Mucosa of stomach (tissue), 1 donor: ENCODE data around the gene GAS5.

Experiments
- H3K27me3 ChIP-seq: one replicate; pipeline ENCODE4 v1.7.0; 2013; ENCODE audit warnings: mild to moderate bottlenecking, low read length; ENCODE audit not compliant: control insufficient read depth, insufficient read depth
- H3K36me3 ChIP-seq: one replicate; pipeline ENCODE4 v1.7.0; 2013; ENCODE audit warnings: low read length; ENCODE audit not compliant: control insufficient read depth, insufficient read depth
- H3K4me1 ChIP-seq: one replicate; pipeline ENCODE4 v1.7.0; 2013; ENCODE audit warnings: mild to moderate bottlenecking, low read length; ENCODE audit not compliant: control insufficient read depth, insufficient read depth
- H3K4me3 ChIP-seq: one replicate; pipeline ENCODE4 v1.7.0; 2013; ENCODE audit warnings: low read length
- H3K9ac ChIP-seq: one replicate; pipeline ENCODE4 v1.7.0; 2013; ENCODE audit warnings: mild to moderate bottlenecking, low read length, moderate library complexity
- H3K9me3 ChIP-seq: one replicate; pipeline ENCODE4 v1.7.0; 2013; ENCODE audit warnings: mild to moderate bottlenecking, low read length, moderate library complexity; ENCODE audit not compliant: control insufficient read depth
- donor health status: Pancreatic carcinoma.

The GAS5 gene

DNA sequence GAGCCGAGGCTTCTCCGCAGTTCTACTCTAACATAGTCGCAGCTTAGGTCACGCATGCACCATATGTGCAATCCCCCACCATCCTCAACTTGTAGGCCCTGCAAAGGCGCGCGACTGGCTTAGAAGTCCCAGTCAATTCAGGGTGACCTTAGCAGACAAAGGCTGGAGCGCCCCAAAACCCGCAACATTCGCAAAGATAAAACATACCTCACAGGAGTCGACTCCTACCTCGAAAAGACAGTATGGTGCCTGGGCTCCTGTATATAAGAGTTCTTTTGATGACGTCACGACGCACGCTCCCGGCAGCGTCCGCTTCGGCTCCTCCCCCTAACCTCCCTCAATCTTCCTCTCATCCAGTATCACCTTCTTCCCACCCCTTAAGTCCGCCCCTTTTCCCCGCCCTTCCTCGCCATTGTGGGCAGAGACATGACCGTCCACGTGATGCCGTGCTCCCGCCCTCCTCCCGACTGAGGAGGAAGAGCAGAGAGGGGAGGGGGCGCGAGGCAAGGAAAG lies at the start of gene GAS5:
TSS of gene GAS5 (minus strand) at position 237 of the 513 bp plus-strand sequence.
- H3K4me3 ChIP-seq = peak within 1 kb of the TSS; percentile 40
- H3K4me1 ChIP-seq = peaks cover 17% of the 10 kb centered on the region
- H3K27me3 ChIP-seq = no peaks in the 10 kb centered on the region
- H3K9me3 ChIP-seq = no peaks in the 10 kb centered on the region
- peak within 1 kb of the TSS; percentile 83 for H3K9ac ChIP-seq
- H3K36me3 ChIP-seq = peaks cover 6% of the 10 kb centered on the region

GRCh38 chr1:173917149-173917548 lies 49.4 kb upstream of the GAS5 start, which contains the start of gene SERPINC1:
SERPINC1 (minus strand) TSS chr1:173917327; CDS start chr1:173917259, 68 bp downstream.
- no peaks in the 10 kb centered on the region for H3K36me3 ChIP-seq
- no peak within 1 kb of the TSS for H3K9ac ChIP-seq
- no peaks in the 10 kb centered on the region for H3K27me3 ChIP-seq
- no peaks in the 10 kb centered on the region for H3K4me1 ChIP-seq
- no peaks in the 10 kb centered on the region for H3K9me3 ChIP-seq
- no peak within 1 kb of the TSS for H3K4me3 ChIP-seq

- Histone ChIP-seq H3K4me1 (no peaks in the 10 kb centered on the region), H3K27me3 (no peaks in the 10 kb centered on the region), H3K4me3 (no peak overlapping the region), H3K9me3 (no peaks in the 10 kb centered on the region), H3K9ac (no peak overlapping the region), H3K36me3 (no peaks in the 10 kb centered on the region)
Measured at GRCh38 chr1:173916667-173917066, 48.9 kb upstream of the GAS5 start.

- Histone ChIP-seq H3K27me3 (no peaks in the 10 kb centered on the region), H3K4me3 (no peak overlapping the region), H3K9me3 (no peaks in the 10 kb centered on the region), H3K9ac (no peak overlapping the region), H3K4me1 (no peaks in the 10 kb centered on the region), H3K36me3 (no peaks in the 10 kb centered on the region)
Measured at GRCh38 chr1:173915596-173915995, 47.8 kb upstream of the GAS5 start.

- Histone ChIP-seq H3K4me1 (no peaks in the 10 kb centered on the region), H3K9ac (no peak overlapping the region), H3K27me3 (no peaks in the 10 kb centered on the region), H3K9me3 (no peaks in the 10 kb centered on the region), H3K4me3 (no peak overlapping the region), H3K36me3 (no peaks in the 10 kb centered on the region)
Measured at GRCh38 chr1:173914366-173914871, 46.6 kb upstream of the GAS5 start.

- H3K9me3 ChIP-seq = no peaks in the 10 kb centered on the region
- no peaks in the 10 kb centered on the region for H3K4me1 ChIP-seq
- H3K4me3 ChIP-seq = no peak overlapping the region
- H3K27me3 ChIP-seq = no peaks in the 10 kb centered on the region
- no peak overlapping the region for H3K9ac ChIP-seq
- H3K36me3 ChIP-seq = no peaks in the 10 kb centered on the region
Measured at GRCh38 chr1:173913111-173913510, 45.3 kb upstream of the GAS5 start.

DNA sequence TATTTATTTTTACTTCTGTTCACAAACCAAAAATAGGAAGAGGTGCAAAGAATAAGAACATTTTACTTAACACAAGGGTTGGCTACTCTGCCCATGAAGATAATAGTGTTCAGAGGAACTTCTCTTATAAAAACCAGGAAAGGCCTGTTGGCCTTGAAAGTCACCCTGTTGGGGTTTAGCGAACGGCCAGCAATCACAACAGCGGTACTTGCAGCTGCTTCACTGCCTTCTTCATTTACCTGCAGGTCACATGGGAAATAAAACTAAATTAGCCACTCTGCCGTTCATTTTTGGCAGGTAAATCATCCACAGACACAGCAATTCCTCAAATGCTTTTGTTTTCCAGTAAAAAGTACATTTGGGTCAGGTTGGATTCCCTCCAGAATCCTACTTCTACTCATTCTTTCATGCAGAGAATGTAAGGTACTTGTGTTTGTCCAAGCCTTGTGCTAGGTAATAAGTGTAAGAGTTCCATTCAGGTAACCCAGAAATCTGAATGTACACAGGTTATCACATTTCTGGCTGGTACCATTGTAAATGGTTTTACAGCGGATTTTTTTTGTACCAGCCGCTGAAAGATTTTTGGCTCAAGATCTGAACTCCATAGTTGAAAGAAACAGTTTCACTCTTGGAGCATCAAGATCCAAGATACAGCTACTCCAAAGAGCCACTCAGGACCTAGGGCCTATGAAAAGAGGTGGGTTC lies 36.2 kb upstream of the GAS5 start:
- H3K36me3 ChIP-seq = no peaks in the 10 kb centered on the region
- H3K4me3 ChIP-seq = no peak overlapping the region
- no peaks in the 10 kb centered on the region for H3K27me3 ChIP-seq
- peaks cover 9% of the 10 kb centered on the region for H3K4me1 ChIP-seq
- no peaks in the 10 kb centered on the region for H3K9me3 ChIP-seq
- no peak overlapping the region for H3K9ac ChIP-seq

DNA sequence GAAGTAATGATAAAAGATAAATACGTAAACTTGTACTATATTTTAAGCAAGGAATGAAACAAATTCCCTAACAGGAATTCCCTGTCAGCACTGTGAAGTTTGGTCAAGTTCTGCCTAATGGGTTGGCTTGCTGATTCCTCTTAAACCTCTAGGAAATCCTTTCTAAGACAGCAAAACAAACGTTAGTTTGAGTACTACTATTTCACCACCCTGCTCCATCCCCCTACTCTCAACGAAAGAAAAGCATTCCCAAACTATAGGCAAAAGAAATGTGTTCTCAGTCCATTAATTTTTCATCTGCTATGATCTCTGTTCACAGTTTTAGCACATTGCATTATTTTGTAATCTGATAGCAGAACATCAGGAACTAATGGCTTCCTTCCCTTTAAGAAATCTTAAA lies 33.2 kb upstream of the GAS5 start:
- no peak overlapping the region for H3K9ac ChIP-seq
- no peak overlapping the region for H3K4me3 ChIP-seq
- no peaks in the 10 kb centered on the region for H3K36me3 ChIP-seq
- peaks cover 13% of the 10 kb centered on the region for H3K4me1 ChIP-seq
- no peaks in the 10 kb centered on the region for H3K27me3 ChIP-seq
- H3K9me3 ChIP-seq = no peaks in the 10 kb centered on the region

DNA sequence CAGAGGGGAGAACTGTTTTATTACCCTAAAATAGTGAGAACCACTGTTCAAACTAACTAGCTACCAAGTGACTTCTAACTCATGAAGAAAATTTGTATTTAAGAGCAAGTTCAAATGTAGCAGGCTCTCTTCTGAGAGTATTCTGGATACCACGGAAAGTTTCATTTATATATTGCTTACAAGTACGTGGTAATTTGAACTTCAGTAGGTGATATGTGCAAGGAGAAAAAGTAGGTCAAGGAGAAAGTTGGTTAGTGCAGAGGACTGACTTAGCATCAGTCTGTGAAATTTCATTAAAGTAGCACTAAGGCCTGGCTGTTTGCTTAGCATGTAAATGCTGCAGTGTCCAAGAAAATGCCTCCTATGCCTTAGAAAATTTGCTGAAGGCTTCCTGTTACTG lies 32.6 kb upstream of the GAS5 start:
- no peaks in the 10 kb centered on the region for H3K9me3 ChIP-seq
- H3K9ac ChIP-seq = no peak overlapping the region
- H3K4me3 ChIP-seq = no peak overlapping the region
- H3K36me3 ChIP-seq = no peaks in the 10 kb centered on the region
- H3K27me3 ChIP-seq = no peaks in the 10 kb centered on the region
- peaks cover 13% of the 10 kb centered on the region for H3K4me1 ChIP-seq

- Histone ChIP-seq H3K9me3 (no peaks in the 10 kb centered on the region), H3K9ac (no peak overlapping the region), H3K36me3 (no peaks in the 10 kb centered on the region), H3K4me3 (no peak overlapping the region), H3K27me3 (no peaks in the 10 kb centered on the region), H3K4me1 (peaks cover 4% of the 10 kb centered on the region)
Measured at GRCh38 chr1:173894189-173894588, 26.4 kb upstream of the GAS5 start.

GRCh38 chr1:173893611-173894010 lies 25.8 kb upstream of the GAS5 start:
- H3K4me3 ChIP-seq = no peak overlapping the region
- H3K9me3 ChIP-seq = no peaks in the 10 kb centered on the region
- H3K36me3 ChIP-seq = no peaks in the 10 kb centered on the region
- H3K4me1 ChIP-seq = peaks cover 4% of the 10 kb centered on the region
- no peaks in the 10 kb centered on the region for H3K27me3 ChIP-seq
- H3K9ac ChIP-seq = no peak overlapping the region

DNA sequence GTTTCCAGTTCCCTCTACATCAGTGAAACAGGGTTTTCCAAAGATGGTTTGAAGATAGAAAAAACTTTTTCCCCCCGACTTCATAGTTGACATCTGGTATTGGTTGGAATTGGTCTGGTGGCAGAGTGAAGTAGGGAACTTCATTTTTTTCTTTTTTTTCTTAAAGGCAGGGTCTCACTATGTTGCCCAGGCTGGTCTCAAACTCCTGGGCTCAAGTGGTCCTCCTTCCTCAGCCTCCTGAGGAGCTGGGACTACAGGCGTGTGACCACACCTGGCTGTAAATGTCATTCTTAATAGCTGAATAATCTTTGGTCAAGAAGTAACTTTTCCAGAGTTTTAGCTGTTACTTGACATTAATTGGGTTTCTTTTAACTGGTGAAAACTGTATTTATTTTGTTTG lies 22.1 kb upstream of the GAS5 start:
- H3K9ac ChIP-seq = no peak overlapping the region
- no peaks in the 10 kb centered on the region for H3K4me1 ChIP-seq
- no peaks in the 10 kb centered on the region for H3K27me3 ChIP-seq
- no peak overlapping the region for H3K4me3 ChIP-seq
- H3K9me3 ChIP-seq = no peaks in the 10 kb centered on the region
- H3K36me3 ChIP-seq = peaks cover 4% of the 10 kb centered on the region
